ENCODE data around the gene FRYL.
A peak's percentile ranks its signal among the peaks of the same experiment; 100 is the strongest.
"Not testable (repeated sequence)": the region's sequence is repeated elsewhere in the genome, so short reads cannot be mapped to it uniquely, and the experiment has no call there.

The FRYL gene

DNA sequence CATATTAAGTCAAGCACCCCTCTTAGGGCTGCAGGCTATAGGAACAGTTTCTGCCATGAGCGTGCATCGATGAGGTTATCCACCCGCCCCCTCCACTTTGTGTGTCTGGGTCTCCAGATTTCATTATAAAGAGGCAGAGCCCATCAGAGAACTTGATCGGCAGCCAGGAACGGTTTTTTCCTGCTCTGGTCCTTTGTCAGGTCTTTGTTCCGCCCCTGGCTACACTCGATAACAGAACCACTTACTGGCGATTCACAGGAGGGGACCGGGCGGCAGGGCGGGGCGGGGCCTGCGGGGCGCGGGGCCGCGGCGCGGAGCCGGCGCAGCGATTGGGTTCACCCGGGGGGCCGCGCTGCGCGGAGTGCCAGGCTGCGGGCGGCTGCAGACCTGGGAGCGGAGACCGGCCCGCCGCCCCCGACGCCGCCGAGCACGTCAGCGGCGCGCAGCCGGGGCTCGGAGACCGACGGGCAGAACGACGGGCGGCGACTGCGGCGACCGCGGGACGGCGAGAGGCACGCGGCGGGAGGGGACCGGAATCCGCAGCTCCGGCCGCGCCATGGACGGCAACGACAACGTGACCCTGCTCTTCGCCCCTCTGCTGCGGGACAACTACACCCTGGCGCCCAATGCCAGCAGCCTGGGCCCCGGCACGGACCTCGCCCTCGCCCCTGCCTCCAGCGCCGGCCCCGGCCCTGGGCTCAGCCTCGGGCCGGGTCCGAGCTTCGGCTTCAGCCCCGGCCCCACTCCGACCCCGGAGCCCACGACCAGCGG is 296.9 kb downstream of the FRYL start, which contains the start of gene SLC10A4:
Gene SLC10A4, plus strand, starts transcription at position 338 of the 771 bp plus-strand sequence. Its CDS starts 219 bp downstream, at position 557.
- DNase-seq, result peak; percentile 61

DNA sequence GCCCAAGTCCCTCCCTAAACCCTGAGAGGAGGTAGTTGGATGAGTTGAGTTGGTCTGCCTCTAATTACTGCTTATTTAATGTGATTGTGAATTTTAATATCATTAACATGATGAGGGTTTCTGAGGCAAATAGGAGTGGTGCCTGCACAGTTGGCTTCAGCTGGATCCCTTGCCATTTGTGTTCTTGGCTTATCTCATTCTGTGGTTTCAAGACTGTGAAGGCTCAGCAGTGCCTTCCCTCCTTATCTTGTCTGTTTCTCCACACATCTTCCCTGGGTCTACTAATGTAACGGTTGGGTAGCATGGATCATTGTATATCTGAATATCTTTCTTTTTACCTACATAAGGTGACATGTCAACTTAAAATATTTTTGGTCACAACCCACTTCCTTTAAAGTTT is 298.5 kb downstream of the FRYL start:
- no peak for DNase-seq

DNA sequence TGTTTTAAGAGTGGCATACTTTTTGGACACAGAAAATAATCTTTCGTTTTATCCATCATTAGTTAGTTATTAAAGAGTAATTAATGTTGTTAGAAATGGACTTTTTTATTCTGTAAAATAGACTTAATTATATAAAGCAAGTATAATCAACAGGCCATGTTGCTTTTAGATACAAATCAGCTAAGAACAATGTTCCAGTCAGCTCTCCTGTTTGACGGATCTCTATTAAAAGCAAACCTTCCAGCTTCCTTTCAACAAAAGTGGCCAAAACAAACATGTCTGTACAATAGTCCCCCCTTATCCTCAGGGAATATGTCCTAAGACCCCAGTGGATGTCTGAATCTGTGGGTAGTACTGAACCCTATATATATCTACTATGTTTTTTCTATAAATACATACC is 301.8 kb downstream of the FRYL start:
- no peak for DNase-seq

DNA sequence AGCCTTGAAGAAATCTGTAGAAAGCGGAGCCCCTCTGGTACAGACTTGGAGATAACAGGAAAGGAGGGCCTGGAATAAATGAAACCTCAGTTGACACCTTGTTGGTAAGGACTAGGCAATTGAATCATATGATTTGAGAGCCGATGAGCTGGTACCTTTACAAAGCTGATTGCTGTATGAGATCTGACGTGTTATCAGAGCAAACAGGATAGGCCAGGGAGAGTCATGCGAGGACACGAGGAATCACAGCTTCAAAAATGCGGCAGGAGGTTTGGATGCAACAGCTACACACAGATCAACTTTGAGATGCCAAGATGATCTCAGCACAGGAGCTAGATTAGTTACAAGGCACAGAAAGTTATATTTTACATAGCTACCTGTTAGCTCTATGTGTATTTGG is 304.3 kb downstream of the FRYL start:
- DNase-seq, result no peak

DNA sequence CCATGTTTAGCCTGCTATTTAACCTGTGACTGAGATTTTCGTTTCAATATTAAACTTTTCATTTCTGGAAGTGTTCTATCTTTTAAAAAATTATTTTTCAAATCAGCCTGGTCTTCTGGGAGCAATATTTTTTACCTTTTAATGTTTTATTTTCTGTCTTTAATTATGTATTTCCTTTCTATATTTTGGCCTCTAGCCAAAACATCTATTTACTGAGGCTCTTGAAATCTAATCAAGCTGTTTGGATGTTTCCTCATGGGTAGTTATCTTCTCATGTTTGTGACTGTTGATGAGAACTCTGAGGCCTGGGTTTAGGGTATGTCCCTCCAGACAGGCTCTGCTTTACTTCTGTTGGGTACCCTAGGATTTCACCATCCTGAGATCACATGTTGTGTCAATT is 307.3 kb downstream of the FRYL start:
- no peak for DNase-seq

DNA sequence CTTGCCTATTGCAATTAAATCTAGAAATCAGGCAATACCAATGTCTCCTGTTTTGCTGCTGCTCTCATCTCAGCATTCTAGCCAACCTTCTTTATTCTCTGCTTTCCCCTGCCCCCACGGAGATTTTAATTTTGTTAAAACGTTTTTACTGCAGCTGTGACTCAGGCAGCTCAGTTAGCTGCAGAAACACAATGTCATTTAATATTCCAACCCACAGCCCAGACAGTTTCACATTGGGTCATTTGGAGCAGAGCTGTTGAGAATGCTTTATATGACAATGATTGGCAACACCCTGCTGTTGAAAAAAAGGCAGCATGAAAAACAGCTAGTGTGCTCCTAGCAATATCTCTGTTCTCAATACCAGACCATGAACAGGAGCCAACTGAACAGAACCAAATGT is 309.5 kb downstream of the FRYL start:
- DNase-seq, result no peak

DNA sequence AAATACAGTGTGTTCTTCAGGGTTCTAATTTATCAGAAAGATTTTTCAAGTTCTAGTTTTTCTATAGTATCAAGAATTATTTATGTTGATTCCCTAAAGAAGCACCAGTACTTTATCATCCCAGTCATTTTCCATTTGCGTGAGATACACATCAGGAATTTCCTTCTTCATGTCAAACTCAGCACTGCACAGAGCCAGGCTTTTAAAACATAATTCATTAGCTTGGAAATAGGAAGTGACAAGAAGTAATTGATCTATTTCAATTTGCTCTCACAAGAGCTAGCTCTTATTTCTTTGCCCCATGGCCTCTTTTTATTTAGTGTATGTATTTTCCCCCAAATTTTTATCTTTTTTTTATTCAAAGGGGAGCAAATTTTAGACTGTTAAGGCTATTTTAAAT is 309.9 kb downstream of the FRYL start:
- DNase-seq, result no peak

DNA sequence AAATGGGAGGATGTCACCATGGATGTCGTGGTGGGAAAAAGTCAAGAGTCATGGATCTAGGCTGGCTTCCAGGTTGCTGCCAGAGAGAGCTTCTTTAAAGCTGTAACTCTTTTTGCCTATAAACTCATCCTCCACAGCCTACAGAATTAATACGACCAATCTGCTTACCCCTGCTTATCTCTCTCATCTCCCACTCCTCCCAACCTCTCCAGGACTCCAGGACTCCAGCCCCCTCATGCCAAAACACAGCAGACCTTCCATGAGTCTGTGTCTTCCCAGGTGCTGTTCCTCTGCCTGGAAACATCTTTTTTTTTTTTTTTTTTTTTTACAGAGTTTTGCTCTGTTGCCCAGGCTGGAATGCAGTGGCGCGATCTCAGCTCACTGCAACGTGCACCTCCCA is 312.2 kb downstream of the FRYL start:
- no peak for DNase-seq

DNA sequence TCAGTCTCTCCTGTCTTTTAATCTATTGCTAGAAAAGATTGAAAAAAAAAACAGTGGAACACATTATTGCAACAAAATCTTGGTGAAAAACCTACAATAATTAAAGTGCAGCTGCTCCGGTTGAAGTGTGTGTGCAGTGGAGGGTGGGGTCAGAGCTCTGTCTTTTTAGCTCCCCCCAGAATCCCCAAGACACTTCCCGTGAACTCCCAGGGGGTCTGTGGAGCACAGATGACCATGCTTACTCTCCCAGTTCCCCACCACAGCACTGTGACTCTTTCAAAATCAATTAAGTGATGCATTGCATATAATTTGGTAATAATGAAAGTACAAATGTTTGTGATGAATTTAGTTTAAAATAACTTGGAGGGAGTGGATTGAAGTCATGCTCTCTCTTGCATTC is 312.6 kb downstream of the FRYL start:
- DNase-seq, result no peak

DNA sequence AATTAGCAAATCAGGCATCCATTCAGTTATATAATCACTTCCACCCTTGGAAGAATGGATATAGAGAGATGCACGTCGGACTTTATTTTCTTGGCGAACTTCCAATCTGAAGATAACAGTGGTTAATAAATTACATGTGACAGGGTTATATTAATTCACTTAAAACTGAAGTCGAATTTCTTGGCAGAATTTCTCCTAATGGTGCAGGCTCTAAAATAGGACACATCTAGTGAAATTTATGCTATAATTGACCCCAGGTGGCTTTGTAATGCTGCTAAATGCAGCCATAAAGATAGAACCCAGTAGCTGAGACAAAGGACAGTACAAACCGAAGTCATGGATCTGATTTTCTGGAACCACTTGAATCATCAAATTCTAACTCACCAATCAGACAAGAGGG is 317.7 kb downstream of the FRYL start:
- no peak for DNase-seq

DNA sequence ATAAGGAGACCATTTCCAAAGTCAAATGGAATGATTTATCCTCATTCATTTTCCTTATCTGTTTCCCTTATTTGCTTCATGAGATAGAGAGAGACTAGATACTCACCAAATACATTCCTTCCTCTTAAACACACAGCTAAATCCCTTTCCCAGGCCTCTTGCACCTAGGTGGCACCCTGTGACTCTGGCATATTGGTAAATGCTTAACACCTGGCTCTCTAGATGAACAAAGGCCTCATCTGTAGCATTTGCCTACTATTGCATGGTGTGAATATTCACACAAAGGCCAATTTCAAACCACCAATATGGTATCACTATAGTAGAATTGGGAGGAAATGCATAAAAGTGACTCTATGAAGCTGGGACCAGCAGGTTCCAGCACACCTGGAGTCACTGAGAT is 319.1 kb downstream of the FRYL start:
- DNase-seq, result no peak

DNA sequence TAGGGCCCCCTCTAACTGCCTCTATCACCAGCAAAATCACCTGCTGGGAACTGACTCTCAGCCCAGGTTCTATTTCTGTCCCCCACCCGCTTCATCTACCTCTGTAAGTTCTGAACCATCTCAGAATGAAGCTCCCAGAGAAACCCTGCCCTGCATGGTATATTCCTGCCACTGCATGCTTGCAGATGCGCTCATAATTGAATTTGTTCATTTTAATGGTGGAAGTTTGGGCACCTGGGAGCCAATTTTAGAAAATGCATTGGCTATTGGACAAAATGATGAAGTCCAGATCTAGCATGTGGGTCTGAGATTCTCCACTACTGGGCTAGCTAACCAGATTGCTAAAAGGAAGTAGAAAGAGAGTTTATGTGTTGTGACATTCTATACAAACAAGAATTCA is 325.5 kb downstream of the FRYL start:
- DNase-seq, result no peak

DNA sequence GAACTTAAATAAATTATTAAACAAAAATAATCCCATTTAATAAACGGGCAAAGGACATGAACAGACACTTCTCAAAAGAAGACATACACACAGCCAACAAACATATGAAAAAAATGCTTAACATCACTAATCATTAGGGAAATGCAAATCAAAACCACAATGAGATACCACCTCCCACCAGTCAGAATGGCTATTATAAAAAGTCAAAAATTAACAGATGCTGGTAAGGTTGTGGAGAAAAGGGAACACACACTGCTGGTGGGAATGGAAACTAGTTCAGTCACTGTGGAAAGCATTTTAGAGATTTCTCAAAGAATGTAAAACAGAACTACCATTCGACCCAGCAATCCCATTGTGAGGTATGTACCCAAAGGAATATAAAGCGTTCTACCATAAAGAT is 328.4 kb downstream of the FRYL start:
- DNase-seq, result not testable (repeated sequence)

DNA sequence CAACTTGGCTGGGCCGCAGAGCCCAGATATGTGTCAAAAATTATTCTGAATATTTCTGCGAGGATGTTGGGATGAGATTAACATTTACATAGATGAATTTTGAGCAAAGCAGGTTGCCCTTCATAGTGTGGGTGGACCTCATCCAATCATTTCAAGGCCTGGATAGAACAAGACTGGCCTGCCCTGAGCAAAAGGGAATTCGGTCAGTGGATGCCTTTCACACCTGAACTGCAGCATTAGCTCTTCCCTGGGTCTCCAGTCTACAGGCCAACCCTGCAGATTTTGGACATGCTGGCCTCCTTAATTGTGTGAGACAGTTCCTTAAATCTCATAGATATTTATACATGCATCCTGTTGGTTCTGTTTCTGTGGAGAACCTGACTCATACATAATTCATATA is 329.3 kb downstream of the FRYL start:
- DNase-seq, result no peak

DNA sequence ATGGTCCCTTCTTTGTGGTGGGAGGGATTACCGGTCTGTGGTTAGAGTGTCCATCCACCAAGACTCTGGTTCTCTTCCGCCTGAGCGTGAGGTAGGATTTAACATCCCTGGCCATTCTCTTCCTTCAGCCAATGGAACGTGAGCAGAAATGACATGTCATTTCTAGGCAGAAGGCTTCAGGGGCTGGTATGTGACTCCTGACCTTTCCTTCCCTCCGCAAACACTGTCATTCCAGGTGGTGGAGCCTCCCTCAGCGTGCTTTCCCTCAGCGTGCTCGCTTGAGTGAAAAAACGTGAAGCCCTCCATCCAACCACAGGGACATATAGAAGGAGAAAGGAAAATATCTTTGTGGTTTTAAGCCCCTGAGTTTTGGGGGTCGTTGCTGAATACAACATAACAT is 330.9 kb downstream of the FRYL start:
- no peak for DNase-seq
